H1 (cell line): ENCODE data around the gene SGMS1.

Experiments
- BCL11A ChIP-seq, 2 experiments: IDR thresholded peaks; one replicate each; pipeline ENCODE4 v1.6.1; 2011; ENCODE audit warnings: low read depth in 2 of 2, low read length in 2 of 2, mild to moderate bottlenecking in 2 of 2
- EP300 ChIP-seq, 2 experiments: IDR thresholded peaks; 1 replicate in 1 of 2; 2 replicates in 1 of 2; pipeline ENCODE4 v1.6.1; 2011 to 2012; ENCODE audit warnings: low read depth in 2 of 2, low read length in 2 of 2, mild to moderate bottlenecking in 2 of 2, borderline replicate concordance in 1 of 2, inconsistent platforms in 1 of 2, moderate library complexity in 1 of 2
- HDAC2 ChIP-seq, 2 experiments: fragments of 300-600 bp in 1 of 2; sonication (generic) in 1 of 2; IDR thresholded peaks; 2 replicates each; pipeline ENCODE4 v1.6.1; 2011 to 2012; ENCODE audit warnings: low read depth in 2 of 2, low read length in 2 of 2, mild to moderate bottlenecking in 2 of 2, moderate library complexity in 2 of 2, borderline replicate concordance in 1 of 2, inconsistent platforms in 1 of 2
- JUND ChIP-seq: IDR thresholded peaks from 2 replicates; pipeline ENCODE4 v1.6.1; 2011; ENCODE audit warnings: mild to moderate bottlenecking, improper control_type of control experiment, low read length
- NRF1 ChIP-seq: IDR thresholded peaks from 2 replicates; pipeline ENCODE4 v1.6.1; 2011; ENCODE audit warnings: mild to moderate bottlenecking, low read depth, low read length, improper control_type of control experiment
- SP1 ChIP-seq: IDR thresholded peaks from 2 replicates; pipeline ENCODE4 v1.6.1; 2011; ENCODE audit warnings: low read depth, low read length
- SP2 ChIP-seq: IDR thresholded peaks from 2 replicates; pipeline ENCODE4 v1.6.1; 2012; ENCODE audit warnings: mild to moderate bottlenecking, low read length, inconsistent platforms
- TEAD4 ChIP-seq: IDR thresholded peaks from 2 replicates; pipeline ENCODE4 v1.6.1; 2012; ENCODE audit warnings: low read depth, low read length, inconsistent platforms, mixed read lengths
- TF ChIP-seq, protein P1 (sequence below), 3 experiments: IDR thresholded peaks; 1 replicate in 2 of 3; 2 replicates in 1 of 3; pipeline versions ENCODE4 v1.5.1 to v1.6.1; 2011; ENCODE audit warnings: low read length in 3 of 3, mild to moderate bottlenecking in 3 of 3, inconsistent platforms in 2 of 3, low read depth in 1 of 3, moderate library complexity in 1 of 3; ENCODE audit not compliant: insufficient read depth in 1 of 3; ENCODE audit errors: control extremely low read depth in 1 of 3

DNA sequence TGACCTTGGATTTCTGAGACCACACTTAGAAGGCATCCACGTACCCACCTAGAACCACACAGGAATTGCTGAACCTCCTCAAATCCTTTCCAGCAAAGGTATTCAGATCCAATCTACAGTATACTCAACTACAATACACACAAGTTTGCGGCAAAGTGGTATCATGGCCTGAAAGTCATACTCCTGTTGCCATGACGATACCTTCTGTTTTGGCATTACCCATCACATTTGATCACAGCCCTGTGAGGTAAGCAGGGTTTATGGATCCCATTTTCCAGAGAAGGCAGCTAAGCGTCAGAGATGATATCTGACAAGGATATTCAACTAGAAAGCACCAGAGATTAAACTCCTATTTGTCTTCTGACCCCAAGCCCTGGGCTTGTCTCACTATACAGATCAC is 32.8 kb downstream of the SGMS1 start:
- TF ChIP-seq, protein P1, sequence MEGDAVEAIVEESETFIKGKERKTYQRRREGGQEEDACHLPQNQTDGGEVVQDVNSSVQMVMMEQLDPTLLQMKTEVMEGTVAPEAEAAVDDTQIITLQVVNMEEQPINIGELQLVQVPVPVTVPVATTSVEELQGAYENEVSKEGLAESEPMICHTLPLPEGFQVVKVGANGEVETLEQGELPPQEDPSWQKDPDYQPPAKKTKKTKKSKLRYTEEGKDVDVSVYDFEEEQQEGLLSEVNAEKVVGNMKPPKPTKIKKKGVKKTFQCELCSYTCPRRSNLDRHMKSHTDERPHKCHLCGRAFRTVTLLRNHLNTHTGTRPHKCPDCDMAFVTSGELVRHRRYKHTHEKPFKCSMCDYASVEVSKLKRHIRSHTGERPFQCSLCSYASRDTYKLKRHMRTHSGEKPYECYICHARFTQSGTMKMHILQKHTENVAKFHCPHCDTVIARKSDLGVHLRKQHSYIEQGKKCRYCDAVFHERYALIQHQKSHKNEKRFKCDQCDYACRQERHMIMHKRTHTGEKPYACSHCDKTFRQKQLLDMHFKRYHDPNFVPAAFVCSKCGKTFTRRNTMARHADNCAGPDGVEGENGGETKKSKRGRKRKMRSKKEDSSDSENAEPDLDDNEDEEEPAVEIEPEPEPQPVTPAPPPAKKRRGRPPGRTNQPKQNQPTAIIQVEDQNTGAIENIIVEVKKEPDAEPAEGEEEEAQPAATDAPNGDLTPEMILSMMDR (IDR thresholded peaks at IDR 0.05; ENCODE audit: control extremely low read depth in 1 of 3, insufficient read depth in 1 of 3, low read depth in 1 of 3, low read length in 3 of 3) = no peak
- TF ChIP-seq NRF1 (no peak), BCL11A (IDR thresholded peaks at IDR 0.05; ENCODE audit: low read depth in 2 of 2, low read length in 2 of 2) (no peak), JUND (no peak), EP300 (IDR thresholded peaks at IDR 0.05; ENCODE audit: borderline replicate concordance in 1 of 2, low read depth in 2 of 2, low read length in 2 of 2) (no peak), SP1 (no peak), SP2 (no peak), HDAC2 (IDR thresholded peaks at IDR 0.05; ENCODE audit: borderline replicate concordance in 1 of 2, low read depth in 2 of 2, low read length in 2 of 2) (no peak), TEAD4 (no peak)
